ENCODE results near the gene KDM3B.
A peak's percentile ranks its signal among the peaks of the same experiment; 100 is the strongest.

Gene KDM3B

DNA sequence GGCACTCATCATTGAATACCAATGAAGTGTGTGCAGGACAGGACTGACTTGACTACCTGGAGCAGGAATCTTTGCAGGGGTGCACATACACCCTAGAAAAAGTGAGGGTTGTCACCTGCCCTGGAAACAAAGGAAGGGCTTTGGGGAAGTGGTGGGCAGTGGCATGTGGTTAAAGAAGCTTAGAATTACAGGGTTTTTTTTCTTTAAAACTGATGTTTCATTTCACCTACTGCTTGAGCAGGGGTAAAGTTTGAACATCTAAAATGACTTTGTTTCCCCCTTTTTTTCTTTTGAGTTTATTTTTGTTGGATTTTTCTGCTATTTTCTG lies 2.0 kb upstream of the KDM3B start:
- Histone ChIP-seq H3K4me1 (ENCODE audit: control insufficient read depth, insufficient read depth, low read length) (peaks cover 4% of the 10 kb centered on the region; the same call in 1 of the 2 replicates), H3K36me3 (ENCODE audit: control insufficient read depth, insufficient read depth, low read length) (peaks cover 22% of the 10 kb centered on the region), H3K27ac (ENCODE audit: low read length) (no peak overlapping the region), H3K9me3 (ENCODE audit: control insufficient read depth, insufficient read depth, low read length) (no peaks in the 10 kb centered on the region), H3K27me3 (ENCODE audit: control insufficient read depth, insufficient read depth, low read length) (no peaks in the 10 kb centered on the region), H3K4me3 (ENCODE audit: low read length) (no peak overlapping the region)
- no peak for DNase-seq (ENCODE audit: low read depth, low spot score)

DNA sequence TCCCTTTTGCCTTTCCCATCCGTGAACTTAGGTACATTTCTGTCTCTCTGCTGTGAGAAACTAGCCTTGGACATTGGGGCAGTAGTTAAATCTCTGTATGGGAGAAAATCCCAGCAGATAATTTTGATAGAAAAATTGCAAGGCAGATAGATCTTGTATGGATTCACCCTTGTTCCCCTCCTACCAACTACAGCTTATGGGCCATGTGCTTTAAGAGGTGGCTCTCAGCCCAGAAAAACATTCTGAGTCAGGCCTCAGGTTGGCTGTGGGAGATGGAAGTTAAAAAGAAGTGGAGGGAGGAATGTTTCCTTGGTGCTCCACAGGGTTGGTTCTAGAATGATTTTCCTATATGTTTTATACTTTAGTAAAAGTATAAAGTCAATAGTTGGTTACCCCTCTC lies 1.4 kb upstream of the KDM3B start:
- H3K4me1 ChIP-seq (ENCODE audit: control insufficient read depth, insufficient read depth, low read length), result peaks cover 4% of the 10 kb centered on the region; the same call in 1 of the 2 replicates
- no peak overlapping the region for H3K27ac ChIP-seq (ENCODE audit: low read length)
- H3K36me3 ChIP-seq (ENCODE audit: control insufficient read depth, insufficient read depth, low read length), result peaks cover 17% of the 10 kb centered on the region
- WGBS (ENCODE audit: insufficient coverage, insufficient read length), result no CpG with 5 or more reads among the region's 1 CpG
- H3K27me3 ChIP-seq (ENCODE audit: control insufficient read depth, insufficient read depth, low read length), result no peaks in the 10 kb centered on the region
- no peaks in the 10 kb centered on the region for H3K9me3 ChIP-seq (ENCODE audit: control insufficient read depth, insufficient read depth, low read length)
- DNase-seq (ENCODE audit: low read depth, low spot score), result no peak
- no peak overlapping the region for H3K4me3 ChIP-seq (ENCODE audit: low read length)

DNA sequence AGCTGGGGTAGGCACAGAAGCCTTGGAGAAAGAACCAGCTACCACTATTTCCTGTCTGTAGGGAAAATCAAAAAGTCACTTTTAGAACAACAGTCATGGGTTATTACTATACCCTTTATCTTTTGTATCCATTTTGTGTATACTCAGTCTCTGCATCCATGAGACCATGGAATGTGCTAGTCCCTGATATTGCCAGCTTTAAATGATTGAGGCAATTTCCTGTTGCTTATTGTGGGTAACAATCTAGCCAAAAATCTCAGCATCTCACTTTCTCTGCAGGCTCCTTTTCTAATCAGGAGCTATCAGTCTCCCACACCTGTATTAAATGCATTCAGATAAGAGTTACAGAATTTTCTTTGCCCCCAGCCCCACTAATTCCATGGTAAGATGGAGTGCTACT lies 968 bp upstream of the KDM3B start:
- H3K36me3 ChIP-seq (ENCODE audit: control insufficient read depth, insufficient read depth, low read length), result peaks cover 16% of the 10 kb centered on the region

DNA sequence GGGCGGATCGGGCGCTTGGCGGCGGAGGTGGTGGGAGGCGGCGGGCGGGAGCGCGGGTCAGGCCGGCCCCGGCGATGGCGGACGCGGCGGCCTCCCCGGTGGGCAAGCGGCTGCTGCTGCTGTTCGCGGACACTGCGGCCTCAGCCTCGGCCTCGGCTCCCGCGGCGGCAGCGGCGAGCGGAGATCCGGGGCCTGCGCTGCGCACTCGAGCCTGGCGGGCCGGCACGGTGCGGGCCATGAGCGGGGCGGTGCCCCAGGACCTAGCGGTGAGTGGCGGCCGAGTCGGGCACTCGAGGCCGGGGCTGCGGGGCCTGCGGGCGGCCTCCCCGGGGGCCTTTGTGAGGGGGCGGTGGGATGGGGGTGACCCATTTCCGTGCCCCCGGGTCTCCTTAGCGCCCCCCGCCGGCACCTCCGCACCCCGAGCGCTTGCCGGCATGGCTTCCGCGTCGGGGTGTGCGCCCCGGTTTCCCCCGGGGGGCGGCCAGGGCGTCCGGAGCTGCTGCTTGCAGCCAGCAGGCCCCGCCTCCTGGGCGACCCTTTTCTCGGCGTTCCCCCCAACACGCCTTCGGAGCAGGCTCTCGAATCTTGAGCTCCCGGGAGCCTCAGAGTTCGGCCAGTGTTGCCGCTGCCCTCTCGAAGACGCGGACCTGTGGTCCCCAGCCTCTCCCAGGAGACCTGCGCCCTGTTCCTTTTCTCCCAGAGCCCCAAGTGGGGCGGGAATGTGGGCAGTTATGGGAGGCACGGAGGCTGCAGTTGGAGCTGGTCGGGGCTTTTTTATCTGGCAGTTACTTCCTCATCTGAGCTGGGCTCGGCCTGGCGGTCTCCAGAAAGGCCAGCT lies 456 bp downstream of the KDM3B start:
- Histone ChIP-seq H3K27me3 (ENCODE audit: control insufficient read depth, insufficient read depth, low read length) (no peaks in the 10 kb centered on the region), H3K36me3 (ENCODE audit: control insufficient read depth, insufficient read depth, low read length) (peaks cover 5% of the 10 kb centered on the region; the same call in 1 of the 2 replicates), H3K4me3 (ENCODE audit: low read length) (peak overlapping the region; percentile 87), H3K4me1 (ENCODE audit: control insufficient read depth, insufficient read depth, low read length) (peaks cover 4% of the 10 kb centered on the region; the same call in 1 of the 2 replicates), H3K9me3 (ENCODE audit: control insufficient read depth, insufficient read depth, low read length) (no peaks in the 10 kb centered on the region), H3K27ac (ENCODE audit: low read length) (no peak overlapping the region)
- DNase-seq (ENCODE audit: low read depth, low spot score), result no peak
- WGBS (ENCODE audit: insufficient coverage, insufficient read length), result no CpG with 5 or more reads among the region's 88 CpGs

More for the DNA sequence above, 968 bp upstream of the KDM3B start:
- no peak overlapping the region for H3K27ac ChIP-seq (ENCODE audit: low read length)
- H3K9me3 ChIP-seq (ENCODE audit: control insufficient read depth, insufficient read depth, low read length), result no peaks in the 10 kb centered on the region
- no peak overlapping the region for H3K4me3 ChIP-seq (ENCODE audit: low read length)
- DNase-seq (ENCODE audit: low read depth, low spot score), result no peak
- H3K27me3 ChIP-seq (ENCODE audit: control insufficient read depth, insufficient read depth, low read length), result no peaks in the 10 kb centered on the region
- H3K4me1 ChIP-seq (ENCODE audit: control insufficient read depth, insufficient read depth, low read length), result peaks cover 4% of the 10 kb centered on the region; the same call in 1 of the 2 replicates

DNA sequence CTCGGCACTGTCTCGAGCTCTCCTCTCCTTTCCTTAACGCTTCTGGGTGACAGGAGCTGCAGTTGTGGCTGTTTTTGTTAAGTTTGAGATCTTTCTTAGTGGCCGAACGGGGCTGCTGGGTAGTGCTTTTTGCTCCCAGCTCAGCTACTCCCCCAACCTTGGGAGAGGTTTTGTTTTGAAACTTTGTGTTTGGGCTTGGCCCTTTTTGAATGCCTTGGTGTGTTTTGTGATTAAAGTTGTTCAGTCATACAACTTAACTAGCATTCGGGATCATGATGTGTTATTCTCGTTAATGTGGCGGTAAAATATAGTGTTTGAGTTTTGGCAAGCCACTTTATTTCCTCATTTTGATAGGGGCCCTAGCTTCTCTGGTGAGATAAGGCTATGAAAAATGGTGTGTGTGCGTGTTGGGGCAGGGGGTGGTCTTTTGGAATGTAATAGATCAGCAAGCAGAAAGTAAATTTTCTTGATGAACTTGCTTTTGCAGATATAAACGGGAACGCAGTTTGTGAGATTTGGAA lies 1.1 kb downstream of the KDM3B start:
- WGBS (ENCODE audit: insufficient coverage, insufficient read length), result no CpG with 5 or more reads among the region's 11 CpGs
- H3K9me3 ChIP-seq (ENCODE audit: control insufficient read depth, insufficient read depth, low read length), result no peaks in the 10 kb centered on the region
- DNase-seq (ENCODE audit: low read depth, low spot score), result no peak

DNA sequence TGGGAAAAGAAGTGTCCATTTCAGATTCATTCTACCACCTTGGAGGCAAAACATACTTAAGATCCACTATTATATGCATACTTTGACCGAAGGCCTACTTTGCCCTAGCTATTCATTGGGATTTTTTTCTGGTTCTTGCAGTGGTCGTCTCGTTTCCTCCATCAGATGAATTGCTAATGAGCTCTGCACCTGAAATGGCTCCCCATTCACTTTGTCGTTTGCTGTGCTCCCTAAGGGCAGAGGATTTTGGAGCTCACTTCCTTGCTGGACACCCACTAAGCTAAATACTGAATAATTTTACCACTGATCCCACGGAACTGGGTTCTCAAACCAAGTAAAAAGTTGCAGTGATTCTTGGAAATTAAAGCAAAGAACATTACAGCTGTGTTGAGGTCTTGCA lies 1.9 kb downstream of the KDM3B start:
- no CpG with 5 or more reads among the region's 5 CpGs for WGBS (ENCODE audit: insufficient coverage, insufficient read length)
- Histone ChIP-seq H3K4me1 (ENCODE audit: control insufficient read depth, insufficient read depth, low read length) (peaks cover 4% of the 10 kb centered on the region; the same call in 1 of the 2 replicates), H3K27ac (ENCODE audit: low read length) (no peak overlapping the region), H3K4me3 (ENCODE audit: low read length) (peak overlapping the region; percentile 3; the same call in 1 of the 2 replicates), H3K36me3 (ENCODE audit: control insufficient read depth, insufficient read depth, low read length) (no peaks in the 10 kb centered on the region), H3K9me3 (ENCODE audit: control insufficient read depth, insufficient read depth, low read length) (no peaks in the 10 kb centered on the region), H3K27me3 (ENCODE audit: control insufficient read depth, insufficient read depth, low read length) (no peaks in the 10 kb centered on the region)
- no peak for DNase-seq (ENCODE audit: low read depth, low spot score)

More for the DNA sequence above, 1.1 kb downstream of the KDM3B start:
- Histone ChIP-seq H3K36me3 (ENCODE audit: control insufficient read depth, insufficient read depth, low read length) (peaks cover 2% of the 10 kb centered on the region; the same call in 1 of the 2 replicates), H3K4me3 (ENCODE audit: low read length) (peak overlapping the region; percentile 87), H3K4me1 (ENCODE audit: control insufficient read depth, insufficient read depth, low read length) (peaks cover 4% of the 10 kb centered on the region; the same call in 1 of the 2 replicates), H3K27ac (ENCODE audit: low read length) (no peak overlapping the region), H3K27me3 (ENCODE audit: control insufficient read depth, insufficient read depth, low read length) (no peaks in the 10 kb centered on the region)

DNA sequence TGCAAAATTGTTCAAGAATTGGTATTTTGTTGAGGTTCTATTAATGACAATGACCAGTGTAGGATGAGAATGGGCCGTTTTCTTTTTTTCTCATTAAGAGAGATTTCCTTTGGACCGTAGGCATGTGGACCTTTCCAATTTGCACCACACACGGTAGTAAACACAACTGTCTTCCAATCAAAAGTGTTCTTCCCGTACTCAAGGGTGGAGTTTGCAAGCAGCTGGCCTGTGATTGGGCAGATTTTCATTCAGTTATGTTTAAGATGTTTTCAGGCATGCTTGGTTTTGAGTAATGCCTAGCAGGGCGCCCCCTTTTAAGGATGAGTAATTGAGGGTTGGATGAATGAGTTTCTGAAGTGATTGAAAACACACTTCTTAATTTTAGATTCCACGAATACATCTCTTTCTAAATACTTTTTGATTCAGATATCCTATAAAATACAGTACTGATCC lies 2.5 kb downstream of the KDM3B start:
- no peak for DNase-seq (ENCODE audit: low read depth, low spot score)
- peaks cover 4% of the 10 kb centered on the region; the same call in 1 of the 2 replicates for H3K4me1 ChIP-seq (ENCODE audit: control insufficient read depth, insufficient read depth, low read length)
- no CpG with 5 or more reads among the region's 6 CpGs for WGBS (ENCODE audit: insufficient coverage, insufficient read length)
- no peaks in the 10 kb centered on the region for H3K36me3 ChIP-seq (ENCODE audit: control insufficient read depth, insufficient read depth, low read length)
- no peak overlapping the region for H3K27ac ChIP-seq (ENCODE audit: low read length)
- no peaks in the 10 kb centered on the region for H3K9me3 ChIP-seq (ENCODE audit: control insufficient read depth, insufficient read depth, low read length)
- no peak overlapping the region for H3K4me3 ChIP-seq (ENCODE audit: low read length)
- no peaks in the 10 kb centered on the region for H3K27me3 ChIP-seq (ENCODE audit: control insufficient read depth, insufficient read depth, low read length)

DNA sequence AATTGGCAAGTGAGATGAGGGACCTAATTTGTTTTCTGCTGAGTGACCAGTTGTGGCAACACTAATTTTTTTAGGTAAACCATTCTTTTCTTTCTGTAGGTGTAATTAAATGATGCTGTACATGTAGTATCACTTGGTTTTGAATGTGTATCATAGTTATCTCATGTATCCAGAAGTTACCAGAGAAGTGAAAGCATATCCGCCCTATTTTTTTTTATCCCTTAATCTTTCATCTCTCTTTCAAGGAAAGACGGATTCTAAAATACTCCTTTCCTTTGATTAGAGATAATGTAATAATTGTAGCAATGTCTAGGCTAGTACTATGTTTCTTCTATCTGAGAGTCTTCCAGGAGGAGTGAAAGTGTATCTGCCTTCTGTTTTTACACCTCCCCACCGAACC lies 7.1 kb downstream of the KDM3B start:
- no CpG with 5 or more reads among the region's 3 CpGs for WGBS (ENCODE audit: insufficient coverage, insufficient read length)
- H3K4me3 ChIP-seq (ENCODE audit: low read length), result no peak overlapping the region
- no peaks in the 10 kb centered on the region for H3K36me3 ChIP-seq (ENCODE audit: control insufficient read depth, insufficient read depth, low read length)
- DNase-seq (ENCODE audit: low read depth, low spot score), result no peak
- no peaks in the 10 kb centered on the region for H3K9me3 ChIP-seq (ENCODE audit: control insufficient read depth, insufficient read depth, low read length)
- no peak overlapping the region for H3K27ac ChIP-seq (ENCODE audit: low read length)
- H3K27me3 ChIP-seq (ENCODE audit: control insufficient read depth, insufficient read depth, low read length), result no peaks in the 10 kb centered on the region
- H3K4me1 ChIP-seq (ENCODE audit: control insufficient read depth, insufficient read depth, low read length), result peaks cover under 1% of the 10 kb centered on the region; the same call in 1 of the 2 replicates

DNA sequence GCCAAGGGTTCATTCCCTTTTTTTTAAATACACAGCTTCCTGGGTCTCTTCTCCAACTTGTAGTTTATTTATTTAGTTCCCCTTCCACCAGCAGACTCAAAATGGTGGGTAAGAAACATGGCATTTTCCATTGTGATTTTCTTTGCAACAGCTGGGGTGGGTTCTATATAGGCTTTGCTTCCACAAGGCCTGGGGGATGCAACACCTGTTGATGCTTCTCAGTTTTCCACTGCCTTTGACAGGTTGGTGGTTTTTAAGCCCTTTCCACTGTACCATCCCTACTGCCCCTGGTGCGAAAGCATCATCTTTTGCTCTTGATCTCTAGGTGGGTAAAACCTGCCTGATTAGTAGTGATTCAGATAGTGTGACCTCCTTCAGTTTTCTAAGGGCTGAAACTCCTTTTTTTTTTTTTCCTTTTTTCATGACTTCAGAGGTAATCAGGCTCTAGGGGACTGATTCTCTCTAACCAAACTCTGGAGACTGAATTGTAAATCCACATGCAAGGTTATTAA lies 8.5 kb downstream of the KDM3B start:
- no peaks in the 10 kb centered on the region for H3K9me3 ChIP-seq (ENCODE audit: control insufficient read depth, insufficient read depth, low read length)
- no peaks in the 10 kb centered on the region for H3K27me3 ChIP-seq (ENCODE audit: control insufficient read depth, insufficient read depth, low read length)
- WGBS (ENCODE audit: insufficient coverage, insufficient read length), result no CpG with 5 or more reads among the region's 1 CpG
- no peak overlapping the region for H3K27ac ChIP-seq (ENCODE audit: low read length)
- no peaks in the 10 kb centered on the region for H3K4me1 ChIP-seq (ENCODE audit: control insufficient read depth, insufficient read depth, low read length)
- DNase-seq (ENCODE audit: low read depth, low spot score), result no peak
- no peaks in the 10 kb centered on the region for H3K36me3 ChIP-seq (ENCODE audit: control insufficient read depth, insufficient read depth, low read length)
- no peak overlapping the region for H3K4me3 ChIP-seq (ENCODE audit: low read length)

DNA sequence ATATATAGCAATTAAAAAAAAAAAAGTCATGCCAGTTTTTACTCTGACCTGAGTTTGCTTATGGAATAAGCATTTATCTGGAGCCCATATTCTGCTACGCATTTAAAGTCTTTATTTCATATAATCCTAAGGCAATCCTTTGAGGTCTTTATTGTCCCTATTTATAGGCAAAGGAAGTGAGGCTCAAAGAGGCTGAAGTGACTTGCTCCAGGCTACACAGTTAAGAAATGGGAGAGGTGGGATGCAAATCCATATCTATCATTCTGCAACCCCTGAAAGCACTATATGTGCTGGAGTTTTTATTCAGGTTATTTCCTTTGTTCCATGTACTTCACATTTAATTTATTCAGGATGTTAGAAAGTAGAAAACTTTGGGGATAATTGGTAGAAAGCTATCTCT lies 12.1 kb downstream of the KDM3B start:
- Histone ChIP-seq H3K4me1 (ENCODE audit: control insufficient read depth, insufficient read depth, low read length) (no peaks in the 10 kb centered on the region), H3K9me3 (ENCODE audit: control insufficient read depth, insufficient read depth, low read length) (no peaks in the 10 kb centered on the region), H3K27ac (ENCODE audit: low read length) (no peak overlapping the region), H3K4me3 (ENCODE audit: low read length) (no peak overlapping the region), H3K36me3 (ENCODE audit: control insufficient read depth, insufficient read depth, low read length) (no peaks in the 10 kb centered on the region), H3K27me3 (ENCODE audit: control insufficient read depth, insufficient read depth, low read length) (no peaks in the 10 kb centered on the region)
- no peak for DNase-seq (ENCODE audit: low read depth, low spot score)
- WGBS (ENCODE audit: insufficient coverage, insufficient read length), result no CpG with 5 or more reads among the region's 1 CpG
